Activated T-cell treated with anti-CD3 and anti-CD28 coated beads, Interleukin-2, amount 50 U/mL, for 24 hours (primary cell): Measurements from ENCODE around the gene CD3G.

Experiments
- DNase-seq: peaks from one replicate; pipeline ENCODE4 v3.0.0-alpha.2; 2020
- H3K27ac Mint-ChIP-seq: 2 replicates; pipeline ENCODE4 v1.8.0; 2020; ENCODE audit warnings: mild to moderate bottlenecking, mixed read lengths
- H3K27me3 Mint-ChIP-seq: 2 replicates; pipeline ENCODE4 v1.8.0; 2020; ENCODE audit warnings: mixed read lengths
- H3K36me3 Mint-ChIP-seq: 2 replicates; pipeline ENCODE4 v1.8.0; 2020; ENCODE audit warnings: low read depth, mixed read lengths
- H3K4me1 Mint-ChIP-seq: 2 replicates; pipeline ENCODE4 v1.8.0; 2020; ENCODE audit warnings: low read depth, mixed read lengths
- H3K4me3 Mint-ChIP-seq: 2 replicates; pipeline ENCODE4 v1.8.0; 2020; ENCODE audit warnings: mild to moderate bottlenecking, moderate library complexity, mixed read lengths
- H3K9me3 Mint-ChIP-seq: 2 replicates; pipeline ENCODE4 v1.8.0; 2020; ENCODE audit warnings: mixed read lengths

CD3G gene

GRCh38 chr11:118341815-118342489 lies 2.2 kb upstream of the CD3G start:
- Mint-ChIP-seq H3K4me1 (peaks cover 69% of the 10 kb centered on the region), H3K36me3 (peaks cover 77% of the 10 kb centered on the region), H3K27ac (peak overlapping the region; percentile 97), H3K9me3 (no peaks in the 10 kb centered on the region), H3K27me3 (no peaks in the 10 kb centered on the region), H3K4me3 (peak overlapping the region; percentile 97)
- DNase-seq = no peak

GRCh38 chr11:118342503-118343161 lies 1.5 kb upstream of the CD3G start, which contains the start of gene CD3D:
CD3D (minus strand) TSS chr11:118342705; CDS start chr11:118342607, 98 bp downstream.
- H3K9me3 Mint-ChIP-seq = no peaks in the 10 kb centered on the region
- H3K27ac Mint-ChIP-seq = peak within 1 kb of the TSS; percentile 97
- H3K36me3 Mint-ChIP-seq = peaks cover 79% of the 10 kb centered on the region
- H3K4me1 Mint-ChIP-seq = peaks cover 75% of the 10 kb centered on the region
- DNase-seq = peak; percentile 78
- no peaks in the 10 kb centered on the region for H3K27me3 Mint-ChIP-seq
- H3K4me3 Mint-ChIP-seq = peak within 1 kb of the TSS; percentile 97

- peaks cover 78% of the 10 kb centered on the region for H3K36me3 Mint-ChIP-seq
- peak overlapping the region; percentile 97 for H3K27ac Mint-ChIP-seq
- peaks cover 75% of the 10 kb centered on the region for H3K4me1 Mint-ChIP-seq
- H3K4me3 Mint-ChIP-seq = peak overlapping the region; percentile 97
- H3K27me3 Mint-ChIP-seq = no peaks in the 10 kb centered on the region
- H3K9me3 Mint-ChIP-seq = no peaks in the 10 kb centered on the region
- no peak for DNase-seq
Measured at GRCh38 chr11:118343248-118343647, 896 bp upstream of the CD3G start.

- Mint-ChIP-seq H3K27me3 (no peaks in the 10 kb centered on the region), H3K4me3 (no peak overlapping the region), H3K36me3 (peaks cover 94% of the 10 kb centered on the region), H3K9me3 (no peaks in the 10 kb centered on the region), H3K27ac (peak overlapping the region; percentile 85), H3K4me1 (peaks cover 60% of the 10 kb centered on the region)
- no peak for DNase-seq
Measured at GRCh38 chr11:118349475-118349874, 5.3 kb downstream of the CD3G start.

- Mint-ChIP-seq H3K4me1 (peaks cover 29% of the 10 kb centered on the region), H3K27ac (peak overlapping the region; percentile 92), H3K9me3 (no peaks in the 10 kb centered on the region), H3K36me3 (peaks cover 67% of the 10 kb centered on the region), H3K4me3 (no peak overlapping the region), H3K27me3 (no peaks in the 10 kb centered on the region)
- DNase-seq = no peak
Measured at GRCh38 chr11:118353084-118353710, 9.1 kb downstream of the CD3G start.

GRCh38 chr11:118358071-118358470 lies 13.9 kb downstream of the CD3G start:
- H3K36me3 Mint-ChIP-seq = peaks cover 50% of the 10 kb centered on the region
- DNase-seq = no peak
- H3K27ac Mint-ChIP-seq = no peak overlapping the region
- H3K27me3 Mint-ChIP-seq = no peaks in the 10 kb centered on the region
- peaks cover 45% of the 10 kb centered on the region for H3K4me1 Mint-ChIP-seq
- no peak overlapping the region for H3K4me3 Mint-ChIP-seq
- H3K9me3 Mint-ChIP-seq = no peaks in the 10 kb centered on the region

GRCh38 chr11:118359295-118359958 lies 15.3 kb downstream of the CD3G start, which contains the start of gene UBE4A:
UBE4A (plus strand) TSS chr11:118359600; CDS start chr11:118365081, 5,481 bp downstream.
- Mint-ChIP-seq H3K4me1 (peaks cover 52% of the 10 kb centered on the region), H3K27ac (peak within 1 kb of the TSS; percentile 98), H3K9me3 (no peaks in the 10 kb centered on the region), H3K36me3 (peaks cover 49% of the 10 kb centered on the region), H3K4me3 (peak within 1 kb of the TSS; percentile 96), H3K27me3 (no peaks in the 10 kb centered on the region)
- peak; percentile 98 for DNase-seq

- peak overlapping the region; percentile 53 for H3K27ac Mint-ChIP-seq
Measured at GRCh38 chr11:118364956-118365615, 20.9 kb downstream of the CD3G start.

GRCh38 chr11:118366287-118366686 lies 22.1 kb downstream of the CD3G start:
- H3K4me1 Mint-ChIP-seq = peaks cover 33% of the 10 kb centered on the region

More at GRCh38 chr11:118364956-118365615, 20.9 kb downstream of the CD3G start:
- H3K9me3 Mint-ChIP-seq = no peaks in the 10 kb centered on the region
- no peak overlapping the region for H3K4me3 Mint-ChIP-seq
- H3K4me1 Mint-ChIP-seq = peaks cover 43% of the 10 kb centered on the region
- no peaks in the 10 kb centered on the region for H3K27me3 Mint-ChIP-seq
- DNase-seq = no peak
- peaks cover 91% of the 10 kb centered on the region for H3K36me3 Mint-ChIP-seq

GRCh38 chr11:118370774-118371173 lies 26.6 kb downstream of the CD3G start:
- peaks cover 99% of the 10 kb centered on the region for H3K36me3 Mint-ChIP-seq
- H3K4me1 Mint-ChIP-seq = peaks cover 4% of the 10 kb centered on the region
- no peaks in the 10 kb centered on the region for H3K9me3 Mint-ChIP-seq
- H3K27me3 Mint-ChIP-seq = no peaks in the 10 kb centered on the region
- no peak overlapping the region for H3K4me3 Mint-ChIP-seq
- no peak overlapping the region for H3K27ac Mint-ChIP-seq
- no peak for DNase-seq

More at GRCh38 chr11:118366287-118366686, 22.1 kb downstream of the CD3G start:
- H3K9me3 Mint-ChIP-seq = no peaks in the 10 kb centered on the region
- no peak overlapping the region for H3K4me3 Mint-ChIP-seq
- H3K36me3 Mint-ChIP-seq = peaks cover 98% of the 10 kb centered on the region
- no peak for DNase-seq
- H3K27me3 Mint-ChIP-seq = no peaks in the 10 kb centered on the region
- H3K27ac Mint-ChIP-seq = peak overlapping the region; percentile 29

GRCh38 chr11:118373263-118373662 lies 29.1 kb downstream of the CD3G start:
- no peak for DNase-seq

GRCh38 chr11:118373871-118374270 lies 29.7 kb downstream of the CD3G start:
- Mint-ChIP-seq H3K4me1 (peaks cover 7% of the 10 kb centered on the region), H3K4me3 (no peak overlapping the region), H3K9me3 (no peaks in the 10 kb centered on the region), H3K27me3 (no peaks in the 10 kb centered on the region), H3K27ac (peak overlapping the region; percentile 69), H3K36me3 (peaks cover 100% of the 10 kb centered on the region)
- DNase-seq = no peak

More at GRCh38 chr11:118373263-118373662, 29.1 kb downstream of the CD3G start:
- peaks cover 7% of the 10 kb centered on the region for H3K4me1 Mint-ChIP-seq
- H3K27me3 Mint-ChIP-seq = no peaks in the 10 kb centered on the region
- no peak overlapping the region for H3K4me3 Mint-ChIP-seq
- H3K27ac Mint-ChIP-seq = peak overlapping the region; percentile 69
- peaks cover 100% of the 10 kb centered on the region for H3K36me3 Mint-ChIP-seq
- H3K9me3 Mint-ChIP-seq = no peaks in the 10 kb centered on the region

GRCh38 chr11:118374729-118375128 lies 30.6 kb downstream of the CD3G start:
- peaks cover 100% of the 10 kb centered on the region for H3K36me3 Mint-ChIP-seq
- no peaks in the 10 kb centered on the region for H3K27me3 Mint-ChIP-seq
- H3K9me3 Mint-ChIP-seq = no peaks in the 10 kb centered on the region
- DNase-seq = no peak
- H3K4me1 Mint-ChIP-seq = peaks cover 7% of the 10 kb centered on the region
- H3K27ac Mint-ChIP-seq = peak overlapping the region; percentile 69
- no peak overlapping the region for H3K4me3 Mint-ChIP-seq

GRCh38 chr11:118375978-118376377 lies 31.8 kb downstream of the CD3G start:
- no peaks in the 10 kb centered on the region for H3K9me3 Mint-ChIP-seq
- H3K4me1 Mint-ChIP-seq = peaks cover 7% of the 10 kb centered on the region
- peak overlapping the region; percentile 82 for H3K27ac Mint-ChIP-seq
- DNase-seq = no peak
- no peaks in the 10 kb centered on the region for H3K27me3 Mint-ChIP-seq
- peaks cover 98% of the 10 kb centered on the region for H3K36me3 Mint-ChIP-seq
- no peak overlapping the region for H3K4me3 Mint-ChIP-seq
